Vagina (tissue), 2 donors: ENCODE data around the gene ARHGEF28.

ENCODE experiments used
- POLR2A ChIP-seq, 2 donors: fragments of 450-650 bp; IDR thresholded peaks; one replicate each; pipeline ENCODE4 v1.6.1; 2017; ENCODE audit warnings: antibody characterized with exemption in 2 of 2, mild to moderate bottlenecking in 2 of 2, moderate library complexity in 2 of 2
- POLR2AphosphoS5 ChIP-seq, 2 donors: sonication (generic); formaldehyde crosslinking; IDR thresholded peaks; one replicate each; pipeline ENCODE4 v1.9.0; 2017; ENCODE audit warnings: antibody characterized with exemption in 2 of 2, mild to moderate bottlenecking in 2 of 2, low read depth in 1 of 2; ENCODE audit not compliant: insufficient read depth in 1 of 2
- TF ChIP-seq, protein P1 (sequence below), 3 experiments: fragments of 450-650 bp in 2 of 3; fragments of 200-600 bp in 1 of 3; sonication (generic) in 1 of 3; IDR thresholded peaks; one replicate each; pipeline ENCODE4 v1.5.1; 2017 to 2019; ENCODE audit warnings: antibody characterized with exemption in 3 of 3, mild to moderate bottlenecking in 2 of 3, moderate library complexity in 2 of 3

DNA sequence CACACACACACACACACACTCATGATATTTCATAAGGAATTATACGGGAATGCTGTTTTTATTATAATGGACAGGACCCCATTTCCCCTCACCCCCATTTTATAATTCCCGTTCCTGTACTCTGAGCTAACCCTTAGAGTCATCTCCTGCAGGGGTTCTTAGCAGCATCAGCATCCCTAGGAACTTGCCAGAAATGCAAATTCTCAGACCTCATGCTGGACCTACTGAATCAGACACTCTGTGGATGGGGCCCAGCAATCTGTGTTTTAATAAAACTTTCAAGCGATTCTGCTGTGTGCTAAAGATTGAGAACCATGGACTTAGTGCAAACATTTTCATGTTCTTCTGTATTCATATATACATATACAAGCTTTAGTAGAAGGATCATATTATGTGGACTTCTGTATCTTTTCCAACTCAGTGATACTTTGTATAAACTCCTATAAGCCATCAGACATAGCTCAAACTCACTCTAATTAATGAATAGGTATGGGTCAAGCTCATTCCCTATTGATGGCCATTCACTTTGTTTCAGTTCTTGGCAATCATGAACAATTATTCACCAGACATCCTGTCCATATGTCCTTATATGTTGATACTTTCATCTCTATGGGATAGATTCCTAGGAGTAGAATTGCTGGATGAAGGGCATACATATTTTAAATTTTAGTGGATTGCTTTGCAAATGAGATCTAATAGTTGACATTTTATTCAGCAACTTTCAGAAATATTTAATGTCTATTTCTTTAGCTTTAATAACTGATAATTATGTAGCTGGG is 65.5 kb downstream of the ARHGEF28 start:
- TF ChIP-seq, protein P1, sequence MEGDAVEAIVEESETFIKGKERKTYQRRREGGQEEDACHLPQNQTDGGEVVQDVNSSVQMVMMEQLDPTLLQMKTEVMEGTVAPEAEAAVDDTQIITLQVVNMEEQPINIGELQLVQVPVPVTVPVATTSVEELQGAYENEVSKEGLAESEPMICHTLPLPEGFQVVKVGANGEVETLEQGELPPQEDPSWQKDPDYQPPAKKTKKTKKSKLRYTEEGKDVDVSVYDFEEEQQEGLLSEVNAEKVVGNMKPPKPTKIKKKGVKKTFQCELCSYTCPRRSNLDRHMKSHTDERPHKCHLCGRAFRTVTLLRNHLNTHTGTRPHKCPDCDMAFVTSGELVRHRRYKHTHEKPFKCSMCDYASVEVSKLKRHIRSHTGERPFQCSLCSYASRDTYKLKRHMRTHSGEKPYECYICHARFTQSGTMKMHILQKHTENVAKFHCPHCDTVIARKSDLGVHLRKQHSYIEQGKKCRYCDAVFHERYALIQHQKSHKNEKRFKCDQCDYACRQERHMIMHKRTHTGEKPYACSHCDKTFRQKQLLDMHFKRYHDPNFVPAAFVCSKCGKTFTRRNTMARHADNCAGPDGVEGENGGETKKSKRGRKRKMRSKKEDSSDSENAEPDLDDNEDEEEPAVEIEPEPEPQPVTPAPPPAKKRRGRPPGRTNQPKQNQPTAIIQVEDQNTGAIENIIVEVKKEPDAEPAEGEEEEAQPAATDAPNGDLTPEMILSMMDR (IDR thresholded peaks at IDR 0.05) = no peak
- no peak for TF ChIP-seq POLR2AphosphoS5 (IDR thresholded peaks at IDR 0.05; ENCODE audit: insufficient read depth in 1 of 2, low read depth in 1 of 2)
- no peak for TF ChIP-seq POLR2A (IDR thresholded peaks at IDR 0.05)
